ENCODE measurements around the gene FAM118B.

FAM118B gene

DNA sequence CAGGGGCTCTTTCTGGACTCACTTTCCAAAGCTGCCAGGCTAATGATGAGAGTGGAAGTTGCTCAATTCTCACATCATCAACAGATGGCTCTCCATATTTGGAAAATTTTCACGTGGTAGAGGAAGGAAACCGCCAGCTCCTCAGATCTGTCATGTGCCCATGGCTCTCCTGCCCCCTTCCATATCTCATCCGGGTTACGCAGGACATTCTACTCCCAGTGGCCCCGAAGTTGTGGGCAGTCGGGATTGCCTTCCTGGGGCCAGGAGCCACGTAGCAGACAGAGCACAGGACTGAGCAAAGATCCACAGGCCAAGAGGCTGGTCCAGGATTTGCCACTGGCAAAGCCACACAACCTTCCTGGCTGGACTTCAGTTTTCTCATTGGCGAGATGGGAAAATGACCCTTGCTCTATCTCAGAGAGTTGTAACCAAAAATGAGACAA lies 39.0 kb upstream of the FAM118B start:
- no peaks in the 10 kb centered on the region for H3K36me3 ChIP-seq (ENCODE audit: insufficient read depth, low read length)
- no peaks in the 10 kb centered on the region for H3K9me3 ChIP-seq (ENCODE audit: insufficient read depth, low read depth, low read length)
- H3K4me3 ChIP-seq (ENCODE audit: low read length) = no peak overlapping the region
- no peaks in the 10 kb centered on the region for H3K27me3 ChIP-seq (ENCODE audit: insufficient read depth, low read length)
- H3K9ac ChIP-seq (ENCODE audit: low read depth, low read length) = no peak overlapping the region
- peaks cover 10% of the 10 kb centered on the region; the same call in 1 of the 2 replicates for H3K4me1 ChIP-seq (ENCODE audit: insufficient read depth, low read length)
- no peak overlapping the region for H3K27ac ChIP-seq (ENCODE audit: low read depth, low read length)
- WGBS = 92% methylated on average over 8 of the region's 8 CpGs

DNA sequence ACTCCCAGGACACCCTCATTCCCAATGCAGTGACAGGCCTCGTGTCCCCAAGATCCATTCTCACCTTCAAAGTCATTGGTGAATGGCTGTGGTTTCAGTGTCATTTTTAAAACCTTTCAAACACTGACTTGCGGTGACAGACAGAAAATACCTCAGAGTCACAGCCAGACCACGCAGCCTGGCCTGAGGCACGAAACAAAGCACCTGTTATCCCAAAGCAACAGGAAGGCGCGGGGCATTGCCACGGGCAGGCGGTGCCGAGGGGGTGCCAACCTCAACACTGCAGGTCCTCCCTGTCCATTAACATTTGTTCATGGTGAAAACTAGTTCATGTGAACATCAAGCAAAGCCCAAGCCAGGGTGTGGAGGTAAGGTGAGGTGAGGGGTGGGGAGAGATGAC lies 38.3 kb upstream of the FAM118B start:
- Histone ChIP-seq H3K27me3 (ENCODE audit: insufficient read depth, low read length) (no peaks in the 10 kb centered on the region), H3K9me3 (ENCODE audit: insufficient read depth, low read depth, low read length) (no peaks in the 10 kb centered on the region), H3K4me3 (ENCODE audit: low read length) (no peak overlapping the region), H3K4me1 (ENCODE audit: insufficient read depth, low read length) (peaks cover 10% of the 10 kb centered on the region; the same call in 1 of the 2 replicates), H3K36me3 (ENCODE audit: insufficient read depth, low read length) (no peaks in the 10 kb centered on the region), H3K27ac (ENCODE audit: low read depth, low read length) (no peak overlapping the region), H3K9ac (ENCODE audit: low read depth, low read length) (no peak overlapping the region)
- WGBS = 91% methylated on average over 9 of the region's 9 CpGs

DNA sequence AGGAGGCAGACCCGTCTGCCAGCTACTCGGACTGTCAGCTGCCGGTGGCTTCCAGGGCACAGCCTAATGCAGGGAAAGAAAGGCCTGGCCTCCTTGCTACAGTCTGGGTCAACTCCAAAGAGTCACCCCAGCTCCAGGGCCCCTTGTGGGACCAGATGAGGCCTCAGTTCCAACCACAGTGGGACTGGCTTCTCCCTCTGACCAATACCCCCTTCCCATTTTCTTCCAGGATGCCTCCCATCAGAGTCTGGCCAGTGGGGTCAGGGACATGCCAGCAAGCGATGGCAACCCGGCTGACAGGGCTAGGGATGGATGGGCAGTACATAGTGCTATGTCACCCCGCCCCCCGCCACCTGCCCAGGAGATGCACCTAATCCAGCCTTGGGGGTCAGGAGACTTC lies 36.8 kb upstream of the FAM118B start:
- Histone ChIP-seq H3K27ac (ENCODE audit: low read depth, low read length) (no peak overlapping the region), H3K36me3 (ENCODE audit: insufficient read depth, low read length) (no peaks in the 10 kb centered on the region), H3K27me3 (ENCODE audit: insufficient read depth, low read length) (no peaks in the 10 kb centered on the region), H3K9me3 (ENCODE audit: insufficient read depth, low read depth, low read length) (no peaks in the 10 kb centered on the region), H3K9ac (ENCODE audit: low read depth, low read length) (no peak overlapping the region), H3K4me3 (ENCODE audit: low read length) (no peak overlapping the region), H3K4me1 (ENCODE audit: insufficient read depth, low read length) (no peaks in the 10 kb centered on the region)
- WGBS = 96% methylated on average over 7 of the region's 7 CpGs

- Histone ChIP-seq H3K4me3 (ENCODE audit: low read length) (no peak overlapping the region), H3K4me1 (ENCODE audit: insufficient read depth, low read length) (no peaks in the 10 kb centered on the region), H3K9me3 (ENCODE audit: insufficient read depth, low read depth, low read length) (no peaks in the 10 kb centered on the region), H3K27me3 (ENCODE audit: insufficient read depth, low read length) (no peaks in the 10 kb centered on the region), H3K27ac (ENCODE audit: low read depth, low read length) (no peak overlapping the region), H3K36me3 (ENCODE audit: insufficient read depth, low read length) (no peaks in the 10 kb centered on the region), H3K9ac (ENCODE audit: low read depth, low read length) (no peak overlapping the region)
- WGBS = 89% methylated on average over 15 of the region's 15 CpGs
Observed at GRCh38 chr11:126175393-126175792, 36.2 kb upstream of the FAM118B start.

GRCh38 chr11:126176853-126177470 lies 34.6 kb upstream of the FAM118B start:
- H3K27ac ChIP-seq (ENCODE audit: low read depth, low read length) = no peak overlapping the region
- no peak overlapping the region for H3K4me3 ChIP-seq (ENCODE audit: low read length)
- no peaks in the 10 kb centered on the region for H3K9me3 ChIP-seq (ENCODE audit: insufficient read depth, low read depth, low read length)
- H3K27me3 ChIP-seq (ENCODE audit: insufficient read depth, low read length) = no peaks in the 10 kb centered on the region
- 90% methylated on average over 8 of the region's 8 CpGs for WGBS
- H3K9ac ChIP-seq (ENCODE audit: low read depth, low read length) = no peak overlapping the region
- no peaks in the 10 kb centered on the region for H3K4me1 ChIP-seq (ENCODE audit: insufficient read depth, low read length)
- no peaks in the 10 kb centered on the region for H3K36me3 ChIP-seq (ENCODE audit: insufficient read depth, low read length)

DNA sequence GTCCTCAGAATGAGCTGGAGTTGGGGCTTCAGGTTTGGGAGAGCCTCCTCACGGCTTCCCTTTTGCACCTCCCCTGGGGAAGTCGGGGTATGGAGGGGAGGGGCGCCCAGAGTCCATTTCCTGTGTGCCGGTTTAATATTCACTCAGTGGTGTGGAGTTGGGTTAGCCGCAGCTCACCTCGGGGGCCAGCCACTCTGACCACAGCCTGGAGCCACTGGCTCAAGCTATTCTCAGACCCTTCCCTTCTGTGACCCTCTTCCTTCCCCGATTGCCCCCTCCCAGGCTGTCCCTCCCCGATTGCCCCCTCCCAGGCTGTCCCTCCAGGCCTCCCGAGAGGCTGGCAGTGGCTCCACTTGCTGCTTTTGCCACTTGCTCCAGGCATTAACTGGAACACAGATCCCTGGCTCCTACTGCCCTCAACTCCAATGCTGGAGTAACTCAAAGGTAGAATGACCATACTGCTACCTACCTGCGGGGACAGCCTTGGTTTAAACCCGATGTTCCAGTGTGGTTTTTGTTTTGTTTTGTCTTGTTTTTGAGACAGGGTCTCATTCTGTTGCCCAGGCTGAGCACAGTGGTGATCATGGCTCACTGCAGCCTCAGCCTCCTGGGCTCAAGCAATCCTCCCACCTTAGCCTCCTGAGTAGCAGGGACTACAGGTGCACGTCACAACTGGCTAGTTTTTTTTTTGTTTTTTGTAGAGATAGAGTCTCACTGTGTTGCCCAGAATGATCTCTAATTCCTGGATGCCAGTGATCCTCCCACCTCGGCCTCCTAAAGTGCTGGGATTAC lies 29.4 kb upstream of the FAM118B start:
- Histone ChIP-seq H3K4me1 (ENCODE audit: insufficient read depth, low read length) (no peaks in the 10 kb centered on the region), H3K27ac (ENCODE audit: low read depth, low read length) (no peak overlapping the region), H3K4me3 (ENCODE audit: low read length) (no peak overlapping the region), H3K9ac (ENCODE audit: low read depth, low read length) (no peak overlapping the region), H3K36me3 (ENCODE audit: insufficient read depth, low read length) (no peaks in the 10 kb centered on the region; the same call in 1 of the 2 replicates), H3K27me3 (ENCODE audit: insufficient read depth, low read length) (no peaks in the 10 kb centered on the region), H3K9me3 (ENCODE audit: insufficient read depth, low read depth, low read length) (no peaks in the 10 kb centered on the region)
- WGBS = 86% methylated on average over 13 of the region's 13 CpGs

- no peaks in the 10 kb centered on the region for H3K4me1 ChIP-seq (ENCODE audit: insufficient read depth, low read length)
- 93% methylated on average over 11 of the region's 11 CpGs for WGBS
- no peak overlapping the region for H3K4me3 ChIP-seq (ENCODE audit: low read length)
- H3K9ac ChIP-seq (ENCODE audit: low read depth, low read length) = no peak overlapping the region
- H3K27ac ChIP-seq (ENCODE audit: low read depth, low read length) = no peak overlapping the region
- no peaks in the 10 kb centered on the region for H3K9me3 ChIP-seq (ENCODE audit: insufficient read depth, low read depth, low read length)
- H3K27me3 ChIP-seq (ENCODE audit: insufficient read depth, low read length) = no peaks in the 10 kb centered on the region
- no peaks in the 10 kb centered on the region; the same call in 1 of the 2 replicates for H3K36me3 ChIP-seq (ENCODE audit: insufficient read depth, low read length)
Observed at GRCh38 chr11:126182787-126183445, 28.7 kb upstream of the FAM118B start.

DNA sequence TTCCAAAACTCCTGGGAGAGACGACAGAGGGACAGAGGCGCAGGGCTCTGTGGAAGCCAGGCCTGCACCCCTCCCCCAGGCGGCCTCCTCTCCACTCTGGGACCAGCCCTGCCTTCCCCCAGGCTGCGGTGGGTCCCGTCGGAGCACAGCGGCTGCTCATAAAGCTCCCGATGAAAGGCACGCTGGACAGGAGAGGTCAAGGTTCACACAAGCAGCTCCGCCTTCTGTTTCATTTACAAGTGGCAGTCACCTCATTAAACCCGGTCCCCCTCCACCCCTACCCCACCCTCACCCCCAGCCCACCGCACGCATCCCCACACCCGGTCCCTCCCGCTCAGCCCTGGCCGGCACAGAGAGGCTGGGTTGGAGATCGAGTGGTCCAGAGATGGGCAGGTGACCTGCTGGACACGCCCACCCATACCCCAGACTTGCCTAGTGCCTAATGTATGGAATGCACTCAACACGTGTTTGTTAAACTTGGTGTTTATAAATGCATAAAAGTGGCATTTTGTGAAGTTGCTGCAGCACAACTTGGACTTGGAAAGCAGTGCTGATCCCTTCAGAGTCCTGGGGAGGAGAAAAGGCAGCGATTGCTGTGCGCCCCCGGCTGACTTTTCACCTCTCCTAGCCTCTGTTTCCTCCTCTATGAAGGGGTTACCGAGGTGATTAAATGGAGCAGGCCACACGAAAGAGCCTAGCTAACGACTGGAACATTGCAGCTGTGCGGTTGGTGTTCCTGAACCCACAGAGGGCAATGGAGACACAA lies 26.1 kb upstream of the FAM118B start:
- no peak overlapping the region for H3K27ac ChIP-seq (ENCODE audit: low read depth, low read length)
- 90% methylated on average over 26 of the region's 26 CpGs for WGBS
- no peak overlapping the region for H3K9ac ChIP-seq (ENCODE audit: low read depth, low read length)
- no peaks in the 10 kb centered on the region for H3K27me3 ChIP-seq (ENCODE audit: insufficient read depth, low read length)
- no peaks in the 10 kb centered on the region for H3K9me3 ChIP-seq (ENCODE audit: insufficient read depth, low read depth, low read length)
- H3K4me3 ChIP-seq (ENCODE audit: low read length) = no peak overlapping the region
- H3K36me3 ChIP-seq (ENCODE audit: insufficient read depth, low read length) = peaks cover 7% of the 10 kb centered on the region; the same call in 1 of the 2 replicates
- no peaks in the 10 kb centered on the region for H3K4me1 ChIP-seq (ENCODE audit: insufficient read depth, low read length)

GRCh38 chr11:126186025-126186698 lies 25.4 kb upstream of the FAM118B start:
- no peaks in the 10 kb centered on the region for H3K27me3 ChIP-seq (ENCODE audit: insufficient read depth, low read length)
- no peak overlapping the region for H3K9ac ChIP-seq (ENCODE audit: low read depth, low read length)
- no peaks in the 10 kb centered on the region for H3K9me3 ChIP-seq (ENCODE audit: insufficient read depth, low read depth, low read length)
- H3K36me3 ChIP-seq (ENCODE audit: insufficient read depth, low read length) = peaks cover 14% of the 10 kb centered on the region
- no peak overlapping the region for H3K27ac ChIP-seq (ENCODE audit: low read depth, low read length)
- no peaks in the 10 kb centered on the region for H3K4me1 ChIP-seq (ENCODE audit: insufficient read depth, low read length)
- no peak overlapping the region for H3K4me3 ChIP-seq (ENCODE audit: low read length)
- 92% methylated on average over 15 of the region's 15 CpGs for WGBS

DNA sequence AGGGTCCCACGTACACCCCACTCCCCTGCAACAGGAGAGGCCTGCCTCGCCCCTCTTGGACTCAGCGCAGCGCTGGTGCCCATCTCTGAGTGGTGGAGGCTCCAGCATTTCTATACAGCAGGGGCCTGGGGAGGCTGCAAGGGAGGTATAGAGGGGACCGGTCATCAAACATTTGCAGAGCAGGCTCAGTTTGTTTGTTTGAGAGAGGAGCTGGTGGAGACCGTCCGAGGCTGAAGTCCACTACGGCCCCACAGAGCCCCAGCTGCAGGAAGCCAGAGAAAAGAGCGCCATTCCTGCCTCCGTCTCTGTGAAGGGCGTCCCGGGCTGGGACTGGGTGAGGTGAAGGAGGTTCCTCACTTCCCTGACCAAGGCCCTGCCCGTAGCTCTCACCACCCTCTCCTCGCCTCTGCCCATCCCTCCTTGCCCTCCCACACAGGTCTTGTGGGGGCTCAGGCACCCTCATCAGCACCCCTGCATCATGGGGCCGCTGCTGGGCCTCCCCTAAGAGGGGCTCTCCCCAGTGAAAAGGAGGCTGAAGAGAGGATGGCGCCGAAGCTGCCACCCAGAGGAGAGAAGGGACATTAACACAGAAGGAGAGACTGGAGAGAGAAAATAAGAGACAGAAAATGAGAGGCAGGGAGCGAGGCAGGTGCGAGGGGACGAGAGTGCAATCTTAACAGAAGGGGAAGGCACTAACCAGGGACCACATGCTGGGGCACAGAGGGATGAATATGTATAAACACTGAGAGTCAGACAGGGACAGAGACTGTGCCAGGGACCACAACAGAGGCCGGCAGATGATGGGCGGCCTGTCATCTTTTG lies 24.7 kb upstream of the FAM118B start:
- no peak overlapping the region for H3K27ac ChIP-seq (ENCODE audit: low read depth, low read length)
- no peak overlapping the region for H3K9ac ChIP-seq (ENCODE audit: low read depth, low read length)
- H3K9me3 ChIP-seq (ENCODE audit: insufficient read depth, low read depth, low read length) = no peaks in the 10 kb centered on the region
- H3K27me3 ChIP-seq (ENCODE audit: insufficient read depth, low read length) = no peaks in the 10 kb centered on the region
- no peaks in the 10 kb centered on the region for H3K4me1 ChIP-seq (ENCODE audit: insufficient read depth, low read length)
- H3K4me3 ChIP-seq (ENCODE audit: low read length) = no peak overlapping the region
- peaks cover 22% of the 10 kb centered on the region for H3K36me3 ChIP-seq (ENCODE audit: insufficient read depth, low read length)
- 77% methylated on average over 22 of the region's 22 CpGs for WGBS
